SU-DHL-6 (cell line): Measurements from ENCODE around the gene PTPN21.

Experiments
- H2AFZ ChIP-seq: fragments of 200-600 bp; sonication (generic); 2 replicates; pipeline ENCODE4 v1.6.1; 2014; ENCODE audit warnings: low read depth, mild to moderate bottlenecking, moderate library complexity, mixed read lengths, antibody characterized with exemption, low read length; ENCODE audit not compliant: severe bottlenecking
- H3F3A ChIP-seq: fragments of 200-600 bp; shearing (Covaris generic); 2 replicates; pipeline ENCODE4 v1.6.0; 2016; ENCODE audit warnings: antibody characterized with exemption, mild to moderate bottlenecking; ENCODE audit not compliant: insufficient read depth
- H3K27ac ChIP-seq: fragments of 200-600 bp; sonication (generic); 2 replicates; pipeline ENCODE4 v1.5.1; 2016; ENCODE audit warnings: low read depth, mild to moderate bottlenecking, low read length, moderate library complexity, mixed read lengths
- H3K27me3 ChIP-seq: fragments of 200-600 bp; sonication (generic), shearing (Covaris generic); 2 replicates; pipeline ENCODE4 v1.6.0; 2014; ENCODE audit warnings: mild to moderate bottlenecking, low read length
- H3K36me3 ChIP-seq: fragments of 200-600 bp; sonication (generic); 2 replicates; pipeline ENCODE4 v1.6.1; 2014; ENCODE audit warnings: mild to moderate bottlenecking, low read length, mixed read lengths
- H3K4me2 ChIP-seq: fragments of 300-600, 200-600 bp; shearing (Covaris generic), sonication (generic); 2 replicates; pipeline ENCODE4 v1.6.0; 2014; ENCODE audit warnings: low read length, low read depth, mild to moderate bottlenecking; ENCODE audit not compliant: poor library complexity, severe bottlenecking
- H3K4me3 ChIP-seq: fragments of 200-600 bp; sonication (generic); 2 replicates; pipeline ENCODE4 v1.5.1; 2014; ENCODE audit warnings: antibody characterized with exemption, low read length, mild to moderate bottlenecking, mixed read lengths; ENCODE audit not compliant: insufficient read depth, poor library complexity, severe bottlenecking
- H3K79me2 ChIP-seq: fragments of 200-600 bp; sonication (generic); 2 replicates; pipeline ENCODE4 v1.6.1; 2014; ENCODE audit warnings: mild to moderate bottlenecking, low read length, moderate library complexity; ENCODE audit not compliant: insufficient read depth
- H3K9ac ChIP-seq: fragments of 200-600 bp; sonication (generic); 2 replicates; pipeline ENCODE4 v1.7.0; 2014; ENCODE audit warnings: mild to moderate bottlenecking, low read length
- H3K9me2 ChIP-seq: fragments of 200-600 bp; sonication (generic); replicated peaks from 2 replicates; pipeline ENCODE4 v1.6.1; 2014; ENCODE audit warnings: low read length; ENCODE audit not compliant: insufficient read depth
- H3K9me3 ChIP-seq: fragments of 200-600 bp; sonication (generic); 2 replicates; pipeline ENCODE4 v1.6.1; 2014; ENCODE audit warnings: low read length, mixed read lengths; ENCODE audit not compliant: insufficient read depth
- H4K20me1 ChIP-seq: fragments of 200-600 bp; sonication (generic); 2 replicates; pipeline ENCODE4 v1.6.1; 2014; ENCODE audit warnings: low read depth, mild to moderate bottlenecking, antibody characterized with exemption, low read length, moderate library complexity, mixed read lengths
- CTCF ChIP-seq: fragments of 200-600 bp; sonication (generic); IDR thresholded peaks from one replicate; pipeline ENCODE4 v1.5.1; 2017; ENCODE audit warnings: antibody characterized with exemption, mild to moderate bottlenecking, low read length, moderate library complexity; ENCODE audit not compliant: insufficient read depth, poor library complexity, severe bottlenecking
- EZH2phosphoT487 ChIP-seq: fragments of 200-600 bp; sonication (generic), shearing (Covaris generic); conservative IDR thresholded peaks from 2 replicates; pipeline ENCODE4 v1.6.1; 2018; ENCODE audit warnings: mild to moderate bottlenecking, antibody characterized with exemption, low read length, moderate library complexity, mixed read lengths

PTPN21 gene

GRCh38 chr14:88563845-88564244 is 9.0 kb upstream of the PTPN21 start:
- H3K27ac ChIP-seq, result no peak overlapping the region

GRCh38 chr14:88562831-88563686 is 8.3 kb upstream of the PTPN21 start, which contains the start of gene ZC3H14:
Gene ZC3H14, plus strand, starts transcription at chr14:88563037. Its CDS starts 97 bp downstream, at chr14:88563134.
- Histone ChIP-seq H3K9me2 (no peaks in the 10 kb centered on the region), H3K27me3 (no peaks in the 10 kb centered on the region), H3K79me2 (peaks cover 23% of the 10 kb centered on the region; the same call in 1 of the 2 replicates), H3K27ac (peak within 1 kb of the TSS; percentile 50; the same call in 1 of the 2 replicates), H4K20me1 (no peaks in the 10 kb centered on the region), H3K9me3 (no peaks in the 10 kb centered on the region), H3K4me2 (peak within 1 kb of the TSS; percentile 73), H3K4me3 (peak within 1 kb of the TSS; percentile 96), H3K9ac (peak within 1 kb of the TSS; percentile 96), H3F3A (0 out of 2 replicates have a peak, but pooled peaks cover 4% of the 10 kb centered on the region), H2AFZ (peak within 1 kb of the TSS; percentile 96), H3K36me3 (peaks cover 7% of the 10 kb centered on the region)
- no peak for TF ChIP-seq EZH2phosphoT487
- no peak for TF ChIP-seq CTCF

More at GRCh38 chr14:88563845-88564244, 9.0 kb upstream of the PTPN21 start:
- Histone ChIP-seq H3K9me2 (no peaks in the 10 kb centered on the region), H3K9me3 (no peaks in the 10 kb centered on the region), H3K36me3 (peaks cover 13% of the 10 kb centered on the region), H2AFZ (peak overlapping the region; percentile 96), H3K27me3 (no peaks in the 10 kb centered on the region), H3K9ac (peak overlapping the region; percentile 96), H4K20me1 (no peaks in the 10 kb centered on the region), H3K4me3 (peak overlapping the region; percentile 96), H3K4me2 (peak overlapping the region; percentile 73), H3K79me2 (peaks cover 23% of the 10 kb centered on the region; the same call in 1 of the 2 replicates), H3F3A (0 out of 2 replicates have a peak, but pooled peaks cover 4% of the 10 kb centered on the region)
- no peak for TF ChIP-seq CTCF
- no peak for TF ChIP-seq EZH2phosphoT487

GRCh38 chr14:88562532-88562830 is 7.7 kb upstream of the PTPN21 start:
- Histone ChIP-seq H3F3A (0 out of 2 replicates have a peak, but pooled peaks cover 4% of the 10 kb centered on the region), H3K27ac (no peak overlapping the region), H3K36me3 (peaks cover 2% of the 10 kb centered on the region), H3K9me3 (no peaks in the 10 kb centered on the region), H3K9me2 (no peaks in the 10 kb centered on the region), H2AFZ (peak overlapping the region; percentile 96), H3K4me2 (peak overlapping the region; percentile 73), H3K9ac (peak overlapping the region; percentile 96), H3K4me3 (peak overlapping the region; percentile 96), H3K79me2 (peaks cover 23% of the 10 kb centered on the region; the same call in 1 of the 2 replicates), H4K20me1 (no peaks in the 10 kb centered on the region), H3K27me3 (no peaks in the 10 kb centered on the region)
- TF ChIP-seq EZH2phosphoT487 (no peak), CTCF (no peak)
